ENCODE results near the gene P2RY12. TPM values are rescaled to one million over a fixed set of nuclear protein-coding genes. Genes with fewer than 3 reads are reported as not detected.
A peak's percentile ranks its signal among the peaks of the same experiment; 100 is the strongest.

The P2RY12 gene
- total and polyA plus RNA-seq, 10 of the 15 experiments (the other 5 are each of a cell fraction or from before 2014, with no cell fraction given) = 0.27 to 1.0 (median 0.66) TPM; not detected in 2

- TF ChIP-seq TBL1XR1 (IDR thresholded peaks at IDR 0.05; ENCODE audit: low read depth, low read length) (no peak), BHLHE40 (IDR thresholded peaks at IDR 0.05; ENCODE audit: borderline replicate concordance in 1 of 2, low read depth in 2 of 2, low read length in 1 of 2) (no peak), BCL3 (IDR thresholded peaks at IDR 0.05; ENCODE audit: borderline replicate concordance, insufficient read depth, low read depth, low read length, poor library complexity, severe bottlenecking) (no peak), YBX1 (IDR thresholded peaks at IDR 0.05) (no peak), ZNF274 (IDR thresholded peaks at IDR 0.05; ENCODE audit: insufficient read depth, insufficient read length) (no peak), GATAD2B (conservative IDR thresholded peaks at IDR 0.05; ENCODE audit: low read depth) (no peak)
- TF ChIP-seq, protein P1, sequence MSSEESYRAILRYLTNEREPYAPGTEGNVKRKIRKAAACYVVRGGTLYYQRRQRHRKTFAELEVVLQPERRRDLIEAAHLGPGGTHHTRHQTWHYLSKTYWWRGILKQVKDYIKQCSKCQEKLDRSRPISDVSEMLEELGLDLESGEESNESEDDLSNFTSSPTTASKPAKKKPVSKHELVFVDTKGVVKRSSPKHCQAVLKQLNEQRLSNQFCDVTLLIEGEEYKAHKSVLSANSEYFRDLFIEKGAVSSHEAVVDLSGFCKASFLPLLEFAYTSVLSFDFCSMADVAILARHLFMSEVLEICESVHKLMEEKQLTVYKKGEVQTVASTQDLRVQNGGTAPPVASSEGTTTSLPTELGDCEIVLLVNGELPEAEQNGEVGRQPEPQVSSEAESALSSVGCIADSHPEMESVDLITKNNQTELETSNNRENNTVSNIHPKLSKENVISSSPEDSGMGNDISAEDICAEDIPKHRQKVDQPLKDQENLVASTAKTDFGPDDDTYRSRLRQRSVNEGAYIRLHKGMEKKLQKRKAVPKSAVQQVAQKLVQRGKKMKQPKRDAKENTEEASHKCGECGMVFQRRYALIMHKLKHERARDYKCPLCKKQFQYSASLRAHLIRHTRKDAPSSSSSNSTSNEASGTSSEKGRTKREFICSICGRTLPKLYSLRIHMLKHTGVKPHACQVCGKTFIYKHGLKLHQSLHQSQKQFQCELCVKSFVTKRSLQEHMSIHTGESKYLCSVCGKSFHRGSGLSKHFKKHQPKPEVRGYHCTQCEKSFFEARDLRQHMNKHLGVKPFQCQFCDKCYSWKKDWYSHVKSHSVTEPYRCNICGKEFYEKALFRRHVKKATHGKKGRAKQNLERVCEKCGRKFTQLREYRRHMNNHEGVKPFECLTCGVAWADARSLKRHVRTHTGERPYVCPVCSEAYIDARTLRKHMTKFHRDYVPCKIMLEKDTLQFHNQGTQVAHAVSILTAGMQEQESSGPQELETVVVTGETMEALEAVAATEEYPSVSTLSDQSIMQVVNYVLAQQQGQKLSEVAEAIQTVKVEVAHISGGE (CRISPR knock-in tag; IDR thresholded peaks at IDR 0.05) = no peak
Measured at GRCh38 chr3:151407928-151408327, 23.4 kb upstream of the P2RY12 start (continued).

- H3K4me2 ChIP-seq (ENCODE audit: control insufficient read depth, insufficient read depth) = no peak overlapping the region
- in situ Hi-C loops (cut with MboI) (no loop called here), intact Hi-C loops (cut with micrococcal nuclease; ENCODE audit: unreplicated experiment) (no loop called here)
- ChIA-PET POLR2A (no interaction called here), SMC1A (ENCODE audit: uncharacterized antibody, unreplicated experiment) (interaction anchor here (1.1 to 2.3 kb wide), 2 partner anchors 20 to 25 kb away, joined by 3 to 8 read pairs; partner anchors contain the start of gene P2RY12), RAD21 (ENCODE audit: unreplicated experiment) (no interaction called here), CTCF (interaction anchor here (1.0 to 2.1 kb wide), 2 partner anchors 9 to 13 kb away, joined by 3 to 5 read pairs; no protein-coding TSS in a partner anchor)
- BruUV-seq (replicated peaks) = no TSS peak
- no peak for DNase-seq (ENCODE audit: low read depth, low spot score)
- no peak overlapping the region for H3K27ac ChIP-seq (ENCODE audit: control insufficient read depth, insufficient read depth)
- peak; percentile 82 for ATAC-seq
- no peaks in the 10 kb centered on the region for H4K20me1 ChIP-seq (ENCODE audit: control insufficient read depth, insufficient read depth)
- H2AFZ ChIP-seq (ENCODE audit: control insufficient read depth, low read depth, low read length) = no peak overlapping the region
- H3K4me3 ChIP-seq = no peak overlapping the region
- FAIRE-seq = no peak
- TF ChIP-seq ATF7 (IDR thresholded peaks at IDR 0.05; ENCODE audit: low read depth) (peak; percentile 81), CBFB (IDR thresholded peaks at IDR 0.05; ENCODE audit: low read depth) (peak; percentile 53; the same call in 1 of the 2 replicates), JUNB (IDR thresholded peaks at IDR 0.05) (peak; percentile 58; the same call in 1 of the 2 replicates), CHD2 (IDR thresholded peaks at IDR 0.05; ENCODE audit: borderline replicate concordance, low read depth, low read length) (no peak), POLR2AphosphoS5 (IDR thresholded peaks at IDR 0.05; ENCODE audit: low read length) (no peak), ZSCAN29 (IDR thresholded peaks at IDR 0.05) (no peak), ATF2 (IDR thresholded peaks at IDR 0.05; ENCODE audit: low read length) (peak; percentile 27; the same call in 1 of the 2 replicates), CREB1 (IDR thresholded peaks at IDR 0.05; ENCODE audit: low read depth) (peak; percentile 12; the same call in 1 of the 2 replicates), RUNX3 (IDR thresholded peaks at IDR 0.05; ENCODE audit: low read length) (peak; percentile 88), NFIC (IDR thresholded peaks at IDR 0.05; ENCODE audit: low read depth, low read length) (peak; percentile 72; the same call in 1 of the 2 replicates)
- H3K27me3 ChIP-seq (replicated peaks in 1 of 2; ENCODE audit: control insufficient read depth in 2 of 2, insufficient read depth in 2 of 2, low read length in 1 of 2) = no peaks in the 10 kb centered on the region; a peak in 1 of 4 replicates
- no peak overlapping the region for H3K9ac ChIP-seq (ENCODE audit: control insufficient read depth, insufficient read depth, low read length)
- no peaks in the 10 kb centered on the region for H3K36me3 ChIP-seq (ENCODE audit: control insufficient read depth in 2 of 2, insufficient read depth in 2 of 2, low read length in 1 of 2)
- H3K79me2 ChIP-seq (ENCODE audit: control insufficient read depth, insufficient read depth, low read length) = no peaks in the 10 kb centered on the region
- H3K4me1 ChIP-seq (ENCODE audit: control insufficient read depth, insufficient read depth, low read length) = no peaks in the 10 kb centered on the region
- 4% methylated on average over 1 of the region's 1 CpG for WGBS (ENCODE audit: insufficient coverage, insufficient replicate concordance, low lambda C conversion rate, missing lambda C conversion rate)
- no peaks in the 10 kb centered on the region for H3K9me3 ChIP-seq (replicated peaks; ENCODE audit: control insufficient read depth, insufficient read depth, low read length)
Measured at GRCh38 chr3:151404316-151404715, 19.8 kb upstream of the P2RY12 start.
